Trophoblast cell (in vitro differentiated cells and primary cell): ENCODE measurements around the gene DHRSX.
"Not testable (repeated sequence)": the region's sequence is repeated elsewhere in the genome, so short reads cannot be mapped to it uniquely, and the experiment has no call there.

Experiments used
- DNase-seq, 2 donors: peaks; one replicate each; pipeline ENCODE4 v3.0.0-alpha.2; 2016
- H2AFZ ChIP-seq: 2 replicates; pipeline ENCODE4 v1.6.1; 2013; ENCODE audit warnings: low read length, moderate library complexity, mild to moderate bottlenecking; ENCODE audit not compliant: insufficient read depth, poor library complexity
- H2AK5ac ChIP-seq: 2 replicates; pipeline ENCODE4 v1.6.1; 2013; ENCODE audit warnings: mild to moderate bottlenecking, low read length
- H2BK120ac ChIP-seq: 2 replicates; pipeline ENCODE4 v1.6.1; 2013; ENCODE audit warnings: low read length, mild to moderate bottlenecking, moderate library complexity; ENCODE audit not compliant: insufficient read depth, poor library complexity
- H2BK12ac ChIP-seq: 2 replicates; pipeline ENCODE4 v1.6.1; 2013; ENCODE audit warnings: mild to moderate bottlenecking, low read length, moderate library complexity
- H2BK5ac ChIP-seq: 2 replicates; pipeline ENCODE4 v1.6.1; 2013; ENCODE audit warnings: low read length, low read depth, moderate library complexity, mild to moderate bottlenecking; ENCODE audit not compliant: poor library complexity
- H3K14ac ChIP-seq: 2 replicates; pipeline ENCODE4 v1.6.1; 2013; ENCODE audit warnings: mild to moderate bottlenecking, low read length
- H3K18ac ChIP-seq: 2 replicates; pipeline ENCODE4 v1.6.1; 2013; ENCODE audit warnings: mild to moderate bottlenecking, low read length
- H3K23ac ChIP-seq: 2 replicates; pipeline ENCODE4 v1.6.1; 2013; ENCODE audit warnings: low read length
- H3K27ac ChIP-seq: 2 replicates; pipeline ENCODE4 v1.5.1; 2013; ENCODE audit warnings: low read depth, mild to moderate bottlenecking, inconsistent platforms, low read length, moderate library complexity
- H3K27me3 ChIP-seq: 2 replicates; pipeline ENCODE4 v1.6.1; 2013; ENCODE audit warnings: inconsistent platforms, mild to moderate bottlenecking, low read length, moderate library complexity; ENCODE audit not compliant: insufficient read depth
- H3K36me3 ChIP-seq, 2 experiments: 1 replicate in 1 of 2; 2 replicates in 1 of 2; pipeline ENCODE4 v1.6.1; 2013; ENCODE audit warnings: low read length in 2 of 2, mild to moderate bottlenecking in 2 of 2, moderate library complexity in 1 of 2; ENCODE audit not compliant: insufficient read depth in 2 of 2, control insufficient read depth in 1 of 2
- H3K4ac ChIP-seq: 2 replicates; pipeline ENCODE4 v1.6.1; 2013; ENCODE audit warnings: low read depth, mild to moderate bottlenecking, low read length, moderate library complexity
- H3K4me1 ChIP-seq, 2 experiments: 1 replicate in 1 of 2; 2 replicates in 1 of 2; pipeline ENCODE4 v1.6.1; 2013; ENCODE audit warnings: low read length in 2 of 2, mild to moderate bottlenecking in 2 of 2, moderate library complexity in 1 of 2; ENCODE audit not compliant: insufficient read depth in 2 of 2, control insufficient read depth in 1 of 2
- H3K4me2 ChIP-seq: 2 replicates; pipeline ENCODE4 v1.6.1; 2013; ENCODE audit warnings: inconsistent platforms, mild to moderate bottlenecking, low read length, moderate library complexity
- H3K4me3 ChIP-seq: 2 replicates; pipeline ENCODE4 v1.5.1; 2013; ENCODE audit warnings: mild to moderate bottlenecking, low read depth, low read length, inconsistent platforms
- H3K79me1 ChIP-seq: one replicate; pipeline ENCODE4 v1.6.1; 2013; ENCODE audit warnings: low read length
- H3K79me2 ChIP-seq: 2 replicates; pipeline ENCODE4 v1.6.1; 2013; ENCODE audit warnings: low read length, mild to moderate bottlenecking; ENCODE audit not compliant: control insufficient read depth, insufficient read depth, poor library complexity
- H3K9ac ChIP-seq: 2 replicates; pipeline ENCODE4 v1.6.1; 2013; ENCODE audit warnings: mild to moderate bottlenecking, low read length
- H3K9me3 ChIP-seq: 2 replicates; pipeline ENCODE4 v1.6.1; 2013; ENCODE audit warnings: low read depth, mild to moderate bottlenecking, control low read depth, inconsistent platforms, low read length; ENCODE audit not compliant: insufficient read depth
- H4K12ac ChIP-seq: 2 replicates; pipeline ENCODE4 v1.6.1; 2013; ENCODE audit warnings: low read depth, mild to moderate bottlenecking, low read length, moderate library complexity
- H4K8ac ChIP-seq: 2 replicates; pipeline ENCODE4 v1.6.1; 2013; ENCODE audit warnings: low read depth, mild to moderate bottlenecking, low read length, moderate library complexity
- H4K91ac ChIP-seq: one replicate; pipeline ENCODE4 v1.6.1; 2013; ENCODE audit warnings: low read depth, mild to moderate bottlenecking, low read length, moderate library complexity
- WGBS: extraction: QIAGEN DNeasy Blood & Tissue Kit; methylation state at CpG from one replicate; pipeline ENCODE4 v1.1.7; 2013; ENCODE audit warnings: missing lambda C conversion rate; ENCODE audit not compliant: insufficient read length, insufficient coverage; ENCODE audit errors: extremely low coverage; 5-methylcytosine and 5-hydroxymethylcytosine counted together

Gene DHRSX

GRCh38 chrX:2484721-2485648, 15.8 kb downstream of the DHRSX start:
- Histone ChIP-seq H4K12ac (no peak overlapping the region), H3K4me1 (no peaks in the 10 kb centered on the region), H3K79me2 (no peaks in the 10 kb centered on the region), H3K79me1 (no peaks in the 10 kb centered on the region), H3K4ac (peak overlapping the region; percentile 50), H3K9me3 (no peaks in the 10 kb centered on the region), H3K4me3 (no peak overlapping the region), H2BK5ac (no peak overlapping the region), H3K14ac (no peak overlapping the region), H4K91ac (no peak overlapping the region), H3K36me3 (peaks cover 35 to 36% of the 10 kb centered on the region in 2 experiments), H3K27ac (no peak overlapping the region), H2AFZ (no peak overlapping the region), H4K8ac (no peak overlapping the region), H2BK12ac (no peak overlapping the region), H3K4me2 (no peak overlapping the region), H3K23ac (no peak overlapping the region), H3K18ac (no peak overlapping the region), H3K27me3 (no peaks in the 10 kb centered on the region), H2AK5ac (no peak overlapping the region), H3K9ac (no peak overlapping the region), H2BK120ac (no peak overlapping the region)
- no peak for DNase-seq
- WGBS = no CpG with 5 or more reads among the region's 26 CpGs

- Histone ChIP-seq H3K27ac (no peak overlapping the region), H3K79me2 (no peaks in the 10 kb centered on the region), H3K14ac (no peak overlapping the region), H3K4me3 (no peak overlapping the region), H3K4ac (no peak overlapping the region), H3K9me3 (peaks cover 2% of the 10 kb centered on the region), H2AFZ (no peak overlapping the region), H2BK5ac (no peak overlapping the region), H3K4me2 (no peak overlapping the region), H3K79me1 (no peaks in the 10 kb centered on the region), H4K12ac (no peak overlapping the region), H3K36me3 (peaks cover 28 to 29% of the 10 kb centered on the region in 2 experiments), H3K18ac (no peak overlapping the region), H2AK5ac (no peak overlapping the region), H4K8ac (no peak overlapping the region), H3K23ac (no peak overlapping the region), H2BK120ac (no peak overlapping the region), H3K9ac (no peak overlapping the region), H3K27me3 (no peaks in the 10 kb centered on the region), H2BK12ac (no peak overlapping the region), H4K91ac (no peak overlapping the region), H3K4me1 (no peaks in the 10 kb centered on the region)
- WGBS = no CpG with 5 or more reads among the region's 12 CpGs
- DNase-seq = no peak
Observed at GRCh38 chrX:2484256-2484655, 16.5 kb downstream of the DHRSX start.

- no peaks in the 10 kb centered on the region for H3K79me1 ChIP-seq
- H4K8ac ChIP-seq = no peak overlapping the region
- H3K4me2 ChIP-seq = no peak overlapping the region
- H3K9me3 ChIP-seq = peaks cover 3% of the 10 kb centered on the region
- no peak overlapping the region for H3K23ac ChIP-seq
- no peak overlapping the region for H2BK12ac ChIP-seq
- no peak overlapping the region for H3K4me3 ChIP-seq
- H3K27ac ChIP-seq = no peak overlapping the region
- H3K18ac ChIP-seq = no peak overlapping the region
- DNase-seq = no peak
- no CpG with 5 or more reads among the region's 16 CpGs for WGBS
- no peak overlapping the region for H2AK5ac ChIP-seq
- H3K9ac ChIP-seq = no peak overlapping the region
- H3K79me2 ChIP-seq = no peaks in the 10 kb centered on the region
- H3K27me3 ChIP-seq = no peaks in the 10 kb centered on the region
- no peak overlapping the region for H4K12ac ChIP-seq
- H2AFZ ChIP-seq = no peak overlapping the region
- H3K36me3 ChIP-seq = peaks cover 20 to 22% of the 10 kb centered on the region in 2 experiments
- H2BK5ac ChIP-seq = no peak overlapping the region
- no peak overlapping the region for H2BK120ac ChIP-seq
- no peak overlapping the region for H3K14ac ChIP-seq
- H4K91ac ChIP-seq = no peak overlapping the region
- H3K4me1 ChIP-seq = peaks cover under 1% of the 10 kb centered on the region in 2 experiments
- no peak overlapping the region for H3K4ac ChIP-seq
Observed at GRCh38 chrX:2483398-2484060, 17.2 kb downstream of the DHRSX start.

DNA sequence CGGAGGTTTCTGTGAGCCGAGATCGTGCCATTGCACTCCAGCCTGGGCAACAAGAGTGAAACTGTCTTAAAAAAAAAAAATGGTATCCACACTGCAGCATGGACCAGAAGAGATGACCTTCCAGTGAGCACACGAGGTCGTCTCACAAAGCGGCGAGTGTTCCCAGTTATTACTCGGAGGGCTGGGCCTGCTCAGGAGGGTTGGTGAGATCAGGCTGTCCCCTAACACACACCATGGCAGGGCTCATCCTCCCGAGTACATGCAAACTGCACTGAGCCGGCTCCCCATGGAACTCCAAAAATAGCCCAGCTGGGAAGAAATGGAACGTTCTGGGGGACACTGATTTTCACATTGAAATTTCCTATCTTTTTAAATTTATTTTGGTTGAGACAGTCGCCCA, 19.2 kb downstream of the DHRSX start:
- H3K9me3 ChIP-seq, H3K14ac ChIP-seq, H3K18ac ChIP-seq, H3K23ac ChIP-seq, H4K8ac ChIP-seq, H3K4me3 ChIP-seq, H3K9ac ChIP-seq, H3K27me3 ChIP-seq, H4K91ac ChIP-seq, H3K4me1 ChIP-seq, H2AFZ ChIP-seq, H2BK5ac ChIP-seq, H2BK120ac ChIP-seq, H2BK12ac ChIP-seq, H3K27ac ChIP-seq, H3K36me3 ChIP-seq, H2AK5ac ChIP-seq, H4K12ac ChIP-seq, H3K79me1 ChIP-seq, H3K79me2 ChIP-seq, DNase-seq, H3K4me2 ChIP-seq, H3K4ac ChIP-seq: not testable (repeated sequence)
- no CpG with 5 or more reads among the region's 12 CpGs for WGBS
